LHCN-M2 (cell line): ENCODE measurements around the gene MEGF9. TPM values are rescaled to one million over a fixed set of nuclear protein-coding genes. Genes with fewer than 3 reads are reported as not detected.

Experiments
- DNase-seq: peaks from one replicate; pipeline ENCODE4 v3.0.0-alpha.2; 2012; ENCODE audit warnings: low read depth
- total RNA-seq: library from RNA; depleted of rRNA; stranded (reverse); fragments of >200 nt; gene quantifications from 2 replicates; pipeline ENCODE4 v1.2.3, GENCODE V29; 2014

The MEGF9 gene
- total RNA-seq, 1 experiment from 2014 or later: 9.4 TPM

DNA sequence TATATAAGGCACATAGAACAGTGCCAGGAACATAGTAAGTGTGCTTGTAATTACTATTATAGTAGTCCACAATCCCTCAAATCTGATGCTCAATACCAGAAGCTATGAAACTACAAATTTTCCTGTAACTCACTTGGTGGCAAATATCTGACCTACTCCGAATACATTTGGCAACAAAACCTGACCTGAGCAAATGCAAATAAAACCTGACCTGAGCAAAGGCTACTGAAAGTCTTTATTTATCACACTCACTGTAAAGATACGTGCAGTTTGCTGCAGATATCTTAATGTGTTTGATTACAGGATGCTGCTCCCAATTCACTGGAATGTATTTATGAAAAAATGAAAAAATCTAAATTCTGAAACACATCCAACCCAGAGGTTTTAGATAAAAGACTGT, 7.1 kb downstream of the MEGF9 start:
- no peak for DNase-seq

DNA sequence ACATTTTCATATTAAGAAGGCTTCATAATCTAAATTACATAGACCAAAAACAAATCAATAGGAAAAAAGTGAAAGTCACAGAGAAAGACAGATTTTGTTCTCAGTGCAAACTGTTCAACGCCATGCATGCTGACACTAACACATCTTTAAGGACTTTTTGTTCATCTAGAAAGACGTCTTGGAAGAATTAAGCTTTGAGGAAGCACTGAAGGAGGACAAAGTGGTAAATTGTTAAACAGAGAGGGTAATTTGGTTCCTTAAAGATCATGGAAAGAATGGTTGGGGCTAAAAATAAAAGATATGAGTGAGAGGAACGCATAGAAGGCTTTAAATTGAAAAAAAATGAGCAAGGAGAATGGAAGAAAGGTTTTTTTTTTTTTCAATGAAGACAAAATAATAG, 9.1 kb downstream of the MEGF9 start:
- DNase-seq: no peak

DNA sequence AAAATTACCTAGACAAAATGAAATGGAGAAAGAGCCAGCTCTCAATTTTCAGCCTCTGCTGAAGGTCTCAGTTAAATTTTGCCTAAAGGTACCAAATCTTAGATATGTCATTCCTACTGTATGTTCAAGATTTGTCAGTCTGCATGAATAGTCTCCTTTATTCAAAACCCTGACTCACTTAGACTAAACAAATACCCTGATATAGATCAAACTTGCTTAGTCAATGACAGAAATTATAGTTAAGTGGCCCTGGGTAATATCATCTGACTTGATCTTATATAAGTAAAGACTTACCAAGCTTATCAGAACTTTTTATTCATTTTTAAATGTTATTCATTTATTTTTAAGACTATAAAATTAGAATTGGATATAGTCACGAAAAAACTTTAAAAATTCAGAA, 12.2 kb downstream of the MEGF9 start:
- no peak for DNase-seq

DNA sequence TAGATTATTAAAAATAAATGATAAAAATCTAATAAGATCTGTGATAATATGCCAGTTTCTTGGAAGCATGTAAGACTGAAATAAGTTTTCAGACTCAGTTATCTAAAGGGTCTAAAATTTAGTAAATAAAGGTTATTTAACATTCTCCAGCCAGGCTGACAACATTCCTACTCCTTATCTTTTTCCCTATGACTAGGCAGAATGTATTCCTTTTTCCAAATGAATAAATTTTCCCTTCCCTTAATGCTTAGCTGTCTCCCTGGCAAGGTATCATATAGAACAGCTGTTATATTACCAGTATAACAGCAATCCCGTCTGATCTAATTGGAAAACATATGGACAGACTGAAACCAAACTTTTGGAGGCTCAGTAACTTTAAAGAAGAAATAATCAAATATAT, 13.0 kb downstream of the MEGF9 start:
- no peak for DNase-seq

DNA sequence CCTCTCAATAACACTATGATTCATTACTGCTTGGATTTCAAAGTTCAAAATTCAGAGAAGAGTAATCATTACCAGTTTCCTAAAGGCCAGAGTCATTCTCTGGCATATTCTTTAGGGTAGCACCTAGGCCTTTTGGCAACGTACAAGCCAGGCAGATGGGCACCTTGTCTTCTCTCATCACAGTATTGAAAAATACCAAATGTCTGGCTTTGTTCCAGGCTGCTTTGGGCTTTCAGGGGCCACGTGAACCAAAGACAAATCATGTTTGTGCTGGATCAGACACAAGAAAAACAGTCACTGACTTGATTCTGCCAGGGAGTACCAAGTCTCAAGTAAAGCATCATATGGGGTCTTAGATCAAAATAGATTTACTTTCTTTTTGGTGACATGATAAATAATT, 15.5 kb downstream of the MEGF9 start:
- peak; percentile 25 for DNase-seq

DNA sequence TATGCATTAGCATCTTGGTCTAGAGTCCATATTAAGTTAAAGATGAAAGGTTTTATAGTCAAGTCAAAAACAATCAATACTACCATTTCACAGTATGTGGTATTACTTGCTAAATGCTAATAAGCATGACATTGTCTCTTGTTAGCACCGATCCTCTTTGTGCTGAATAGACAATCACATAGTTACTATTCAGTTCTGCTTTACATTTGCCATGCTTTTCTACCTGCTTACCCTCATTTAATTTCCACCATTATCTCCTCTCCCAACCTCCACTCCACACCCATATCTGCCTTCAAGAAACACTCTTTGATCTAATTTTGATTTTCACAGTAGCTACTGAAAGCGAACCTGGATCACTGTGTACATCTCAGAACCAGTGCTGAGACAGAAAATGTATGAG, 16.8 kb downstream of the MEGF9 start:
- DNase-seq: no peak

DNA sequence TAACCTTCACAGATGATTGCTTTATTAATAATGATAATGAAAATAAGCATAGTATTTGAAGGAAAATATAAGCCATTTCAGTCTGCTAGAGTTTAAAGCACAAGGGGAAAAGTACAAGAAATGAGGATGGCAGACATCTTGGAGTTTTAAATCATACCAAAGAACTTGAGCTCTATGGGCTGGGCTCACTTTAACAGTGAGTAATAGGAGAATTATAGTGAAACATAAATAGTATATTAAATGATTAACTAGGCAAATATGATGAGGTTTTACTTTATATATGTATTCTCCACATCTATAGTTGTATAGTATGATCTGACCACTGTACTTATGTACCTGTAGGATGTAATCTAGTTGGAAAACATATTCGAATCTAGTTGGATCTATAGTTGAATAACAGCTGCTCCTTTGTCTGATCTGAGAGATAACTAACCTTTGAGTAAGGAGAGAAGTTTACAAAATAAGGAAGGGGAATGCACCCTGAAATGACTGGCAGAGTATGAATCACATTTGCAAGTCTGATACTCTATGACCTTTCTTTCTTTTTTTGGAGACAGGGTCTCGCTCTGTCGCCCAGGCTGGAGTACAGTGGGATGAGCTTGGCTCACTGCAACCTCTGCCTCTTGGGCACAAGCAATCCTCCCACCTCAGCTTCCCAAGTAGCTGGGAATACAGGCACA, 17.6 kb downstream of the MEGF9 start:
- DNase-seq: peak; percentile 44

DNA sequence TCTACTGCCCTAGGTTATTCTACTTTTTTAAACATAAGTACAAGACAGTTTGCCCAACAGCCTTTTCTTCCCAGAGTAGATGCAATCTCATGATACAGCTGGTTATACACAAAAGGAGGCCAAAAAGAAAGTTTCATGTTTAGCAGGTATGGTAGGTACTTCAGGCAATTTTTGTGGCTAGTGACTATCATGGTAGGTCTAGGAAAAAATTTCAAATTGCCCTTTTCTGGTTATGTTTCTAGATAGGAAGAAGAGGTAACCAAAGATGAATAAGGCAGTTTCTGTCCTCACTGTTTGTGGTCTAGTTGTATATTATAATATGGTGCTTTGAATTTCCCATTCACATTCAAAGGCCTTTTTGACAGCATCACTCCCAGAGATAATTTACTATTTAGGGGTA, 19.7 kb downstream of the MEGF9 start:
- no peak for DNase-seq

DNA sequence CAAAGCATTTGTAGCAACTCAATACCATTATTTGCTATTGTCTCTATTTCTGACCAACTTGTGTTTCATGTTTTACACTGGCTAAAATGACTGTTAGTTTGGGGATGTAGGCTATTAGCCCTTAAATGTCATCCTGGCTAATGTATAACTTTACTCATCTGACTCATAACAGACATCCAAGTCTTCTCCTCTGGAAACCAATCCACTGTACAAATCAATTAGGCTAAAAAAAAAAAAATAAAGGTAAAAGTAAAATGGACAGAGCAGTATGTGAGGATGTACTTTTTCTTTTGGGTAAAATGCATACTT, 20.6 kb downstream of the MEGF9 start:
- no peak for DNase-seq

DNA sequence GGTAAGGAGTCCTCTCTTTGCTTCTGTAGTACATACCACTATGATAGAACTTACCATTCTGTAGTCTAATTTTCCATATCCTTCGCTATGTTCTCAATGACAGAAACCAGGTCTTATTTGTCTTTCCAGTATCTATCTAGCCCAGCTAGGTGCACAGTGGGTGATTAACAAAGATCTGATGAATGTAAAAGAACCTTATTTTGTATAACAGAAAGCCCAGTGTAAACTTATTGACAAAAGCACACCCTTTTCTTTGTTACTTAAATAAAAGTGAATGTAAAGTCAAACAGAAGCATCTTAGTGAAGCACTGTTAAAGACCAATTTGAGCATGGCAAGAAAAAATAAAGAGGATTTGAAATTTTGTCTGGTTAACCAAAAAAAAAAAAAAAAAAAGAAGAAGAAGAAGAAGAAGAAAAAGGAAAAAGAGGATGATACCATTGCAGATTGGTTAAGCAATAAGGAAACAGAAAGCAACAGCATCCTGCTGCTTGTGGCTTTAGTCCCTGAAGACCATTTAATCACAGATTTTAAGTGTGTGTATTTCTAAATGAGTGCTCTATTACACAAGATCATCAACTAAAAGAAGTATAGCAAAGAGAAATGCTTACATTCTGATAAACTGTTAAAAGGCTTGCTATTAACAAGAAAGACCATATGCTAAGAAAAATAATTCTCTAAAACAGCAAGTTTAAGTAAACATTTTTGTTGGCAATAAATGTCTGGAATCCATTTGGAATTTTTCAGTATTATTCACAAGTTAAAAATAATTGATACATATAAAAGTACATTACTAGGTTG, 21.2 kb downstream of the MEGF9 start:
- peak; percentile 68 for DNase-seq

DNA sequence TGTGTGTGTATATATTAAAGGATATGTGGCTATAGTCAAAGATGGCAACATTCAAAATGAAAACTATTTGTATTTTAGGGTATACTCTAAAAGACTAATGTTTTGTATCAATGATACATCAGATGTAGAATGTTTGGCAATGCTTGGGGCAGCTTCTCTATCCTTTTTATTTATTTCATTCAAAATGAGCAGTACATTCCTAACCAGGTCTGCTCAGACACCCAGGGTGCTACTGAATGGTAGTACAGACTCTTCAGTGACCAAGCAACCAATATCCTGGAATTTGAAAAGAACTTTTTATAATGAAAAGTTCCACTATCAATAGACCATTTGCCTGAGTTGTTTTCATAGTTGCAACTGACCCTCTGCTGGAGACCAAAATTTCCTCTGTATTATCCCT, 23.9 kb downstream of the MEGF9 start:
- no peak for DNase-seq

DNA sequence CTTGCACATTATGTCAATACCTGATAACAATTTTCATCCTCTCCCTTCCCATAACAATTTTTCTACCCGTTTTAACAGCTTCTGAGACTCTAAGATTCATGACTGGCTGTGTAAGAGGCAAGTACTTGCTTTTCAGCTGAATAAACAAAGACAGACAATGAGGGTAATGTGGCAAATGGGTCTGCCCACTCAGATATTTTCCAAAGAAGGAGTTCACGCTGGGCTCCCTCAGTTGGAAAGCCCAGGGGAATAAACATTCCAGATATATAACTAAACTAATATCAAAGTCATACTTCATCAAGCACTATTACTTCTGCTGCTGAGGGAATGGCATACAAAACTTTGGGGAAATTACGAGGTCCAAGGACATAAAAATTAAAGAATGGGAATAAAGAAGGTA, 24.4 kb downstream of the MEGF9 start:
- peak; percentile 87 for DNase-seq

DNA sequence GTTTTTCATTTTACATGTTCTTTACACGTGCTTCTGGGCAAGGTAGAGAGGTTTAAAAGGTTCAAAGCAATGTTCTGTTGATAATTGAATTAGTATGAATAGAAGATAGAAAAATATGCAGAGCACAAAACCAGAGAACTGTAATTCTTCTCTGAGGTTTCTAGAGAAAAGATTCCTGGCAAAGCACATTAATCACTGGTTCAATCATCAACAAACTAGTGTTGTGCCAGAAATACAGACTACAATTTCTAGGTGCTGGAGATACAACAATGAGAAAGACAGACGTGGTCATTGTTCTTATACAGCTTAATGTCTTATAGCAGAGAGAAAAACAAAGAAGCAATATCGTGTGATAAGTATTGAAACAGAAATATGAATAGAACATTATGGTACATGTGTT, 25.5 kb downstream of the MEGF9 start:
- no peak for DNase-seq

DNA sequence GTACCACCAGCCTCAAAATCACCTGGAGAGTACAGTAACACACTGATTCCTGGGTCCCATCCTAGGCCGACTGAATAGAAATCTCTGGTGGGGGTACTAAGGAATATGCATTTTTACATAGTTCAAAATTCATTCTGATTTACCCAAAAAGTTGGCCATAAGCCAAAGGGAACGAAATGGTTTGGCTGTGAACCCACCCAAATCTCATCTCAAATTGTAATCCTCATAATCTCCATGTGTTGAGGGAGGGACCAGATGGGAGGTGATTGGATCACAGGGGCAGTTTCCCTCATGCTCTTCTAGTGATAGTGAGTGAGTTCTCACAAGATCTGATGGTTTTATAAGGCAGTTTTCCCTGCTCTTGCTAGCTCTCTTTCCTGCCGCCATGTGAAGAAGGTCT, 31.1 kb downstream of the MEGF9 start:
- no peak for DNase-seq

DNA sequence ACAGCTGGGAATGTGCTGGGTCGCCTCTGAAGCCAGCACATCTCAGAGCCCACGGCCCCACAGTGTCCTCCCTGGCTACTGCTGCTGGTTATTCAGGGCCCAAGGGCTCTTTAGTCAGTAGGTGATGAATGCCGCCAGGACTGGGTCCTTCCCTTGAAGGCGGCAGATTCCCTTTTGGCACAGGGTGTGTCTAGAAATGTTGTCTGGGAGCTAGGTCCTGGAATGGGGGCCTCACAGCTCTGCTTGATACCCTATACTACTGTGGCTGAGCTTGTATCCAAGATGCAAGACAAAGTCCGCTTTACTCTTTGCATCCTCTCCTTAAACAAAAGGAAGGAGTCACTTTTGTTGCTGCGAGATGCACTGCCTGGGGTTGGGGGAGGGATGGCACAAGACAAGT, 33.1 kb downstream of the MEGF9 start:
- DNase-seq: no peak

DNA sequence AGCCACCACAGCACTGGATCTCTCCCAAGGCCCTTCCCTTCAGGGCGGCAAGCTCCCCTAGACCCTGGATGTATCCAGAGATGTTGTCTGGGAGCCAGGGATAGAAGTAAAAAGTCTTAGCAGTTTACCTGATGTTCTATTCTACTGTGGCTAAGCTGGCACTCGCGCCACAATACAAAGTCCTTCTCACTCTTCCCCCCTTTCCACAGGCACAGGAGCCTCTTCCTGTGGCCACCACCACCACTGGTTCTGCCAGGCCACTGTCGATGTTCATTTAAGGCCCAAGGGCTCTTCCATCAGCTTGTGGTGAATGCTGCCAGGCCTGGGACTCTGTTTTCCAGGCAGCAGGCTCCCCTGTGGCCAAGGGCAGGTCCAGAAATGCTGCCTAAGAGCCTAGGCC, 33.7 kb downstream of the MEGF9 start:
- DNase-seq: no peak

DNA sequence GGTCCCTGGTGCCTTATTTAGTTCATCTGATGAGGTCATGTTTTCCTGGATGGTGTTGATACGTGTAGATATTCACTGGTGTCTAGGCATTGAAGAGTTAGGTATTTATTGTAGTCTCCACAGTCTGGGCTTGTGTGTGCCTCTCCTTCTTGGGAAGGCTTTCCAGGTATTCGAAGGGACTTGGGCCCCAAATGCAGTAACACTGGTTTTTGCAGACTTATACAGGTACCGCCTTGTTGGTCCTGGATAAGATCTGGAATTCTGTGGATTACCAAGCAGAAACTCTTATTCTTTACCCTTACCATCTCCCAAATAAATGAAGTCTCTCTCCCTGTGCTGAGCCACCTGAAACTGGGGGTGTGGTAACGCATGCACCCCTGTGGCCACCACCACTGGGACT, 34.1 kb downstream of the MEGF9 start:
- no peak for DNase-seq

DNA sequence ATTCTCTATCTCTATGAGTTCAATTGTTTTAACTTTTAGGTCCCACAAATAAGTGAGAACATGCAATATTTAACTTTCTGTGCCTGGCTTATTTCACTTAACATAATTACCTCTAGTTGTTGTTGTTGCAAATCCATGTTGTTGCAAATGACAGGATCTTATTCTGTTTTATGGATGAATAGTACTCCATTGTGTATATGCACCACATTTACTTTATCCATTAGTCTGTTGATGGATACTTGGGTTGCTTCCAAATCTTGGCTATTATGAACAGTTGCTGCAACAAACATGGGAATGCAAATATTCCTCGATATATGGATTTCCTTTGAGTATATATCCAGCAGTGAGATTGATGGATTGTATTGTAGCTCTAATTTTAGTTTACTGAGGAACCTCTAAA, 36.3 kb downstream of the MEGF9 start:
- DNase-seq: no peak

DNA sequence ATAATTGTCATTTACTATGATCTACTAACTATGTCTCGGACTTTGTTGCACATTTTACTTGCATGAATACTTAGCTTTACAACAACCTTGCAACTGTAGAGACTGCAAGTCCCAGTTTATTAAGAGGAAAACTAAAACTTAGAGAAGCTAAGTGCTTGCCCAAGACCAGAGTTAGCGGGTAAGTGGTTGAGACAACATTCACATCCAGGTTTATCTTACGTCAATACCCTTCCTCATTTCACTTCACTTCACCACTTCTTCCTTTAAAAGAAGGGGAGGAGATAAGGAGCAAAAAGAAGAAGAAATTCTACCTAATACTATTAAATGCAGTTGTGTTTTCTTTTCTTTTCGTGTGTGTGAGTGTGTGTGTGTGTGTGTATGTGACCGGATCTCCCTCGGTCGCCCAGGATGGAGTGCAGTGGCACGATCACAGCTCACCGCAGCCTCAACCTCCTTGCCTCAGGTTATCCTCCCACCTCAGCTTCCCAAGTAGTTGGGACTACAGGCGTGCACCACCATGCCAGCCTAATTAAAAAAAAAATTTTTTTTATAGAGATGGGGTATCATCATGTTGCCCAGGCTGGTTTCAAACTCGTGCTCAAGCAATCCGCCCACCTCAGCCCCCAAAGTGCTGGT, 37.4 kb downstream of the MEGF9 start:
- DNase-seq: no peak

DNA sequence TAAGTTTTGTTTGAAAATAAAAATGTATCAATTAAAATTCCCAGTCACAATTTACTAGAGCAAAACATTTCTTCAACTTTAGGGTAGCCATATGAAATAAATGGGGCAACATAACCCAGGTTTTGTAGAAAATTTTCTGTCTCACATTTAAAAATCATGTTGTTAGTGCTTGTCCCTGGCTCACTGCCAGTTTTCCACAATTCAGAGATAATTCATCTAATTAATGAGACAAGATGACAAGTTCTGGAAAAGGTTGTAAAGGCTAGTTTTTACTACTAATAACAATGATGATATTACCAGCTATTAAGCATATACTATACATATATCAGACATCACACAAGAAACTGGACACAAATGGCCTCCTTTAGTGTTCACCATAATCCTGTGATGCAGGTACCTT, 45.9 kb downstream of the MEGF9 start:
- DNase-seq: no peak

DNA sequence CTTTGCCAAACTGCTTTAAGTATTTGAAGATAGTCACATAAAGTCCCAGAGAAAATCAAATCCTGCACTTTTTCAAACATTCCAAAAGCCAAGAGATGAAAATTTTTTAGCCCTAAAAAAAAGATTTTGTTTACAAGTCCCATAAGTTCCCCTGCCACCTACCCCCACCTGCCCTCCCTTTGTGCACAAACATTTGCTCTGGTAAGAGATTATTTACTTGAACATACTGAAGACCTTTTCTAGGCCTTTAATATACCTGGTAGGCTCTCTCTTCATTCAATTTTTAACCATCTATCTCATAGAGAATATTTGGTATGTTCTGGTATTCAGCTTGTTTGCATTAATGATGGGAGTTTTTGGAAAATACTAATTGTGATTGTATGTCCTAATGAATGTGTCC, 50.3 kb downstream of the MEGF9 start:
- no peak for DNase-seq

DNA sequence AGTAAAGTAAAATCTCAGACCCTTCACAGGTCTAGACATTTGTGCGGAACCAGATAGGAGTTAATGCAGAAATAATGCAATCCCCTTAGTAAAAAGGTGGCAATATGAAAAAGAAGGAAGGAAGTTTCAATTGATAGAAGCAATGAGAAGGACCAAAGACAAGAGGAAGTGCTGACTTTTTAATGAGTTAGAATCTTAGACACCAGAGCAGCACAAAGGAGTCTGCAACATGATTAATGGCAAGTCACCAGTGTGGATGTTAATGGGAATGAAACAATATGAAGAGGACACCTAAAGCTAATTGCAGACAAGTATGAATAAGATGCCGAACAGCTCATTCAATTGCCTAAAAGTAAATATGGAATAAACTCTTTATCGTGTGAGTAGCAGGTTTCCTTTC, 50.9 kb downstream of the MEGF9 start:
- DNase-seq: no peak

DNA sequence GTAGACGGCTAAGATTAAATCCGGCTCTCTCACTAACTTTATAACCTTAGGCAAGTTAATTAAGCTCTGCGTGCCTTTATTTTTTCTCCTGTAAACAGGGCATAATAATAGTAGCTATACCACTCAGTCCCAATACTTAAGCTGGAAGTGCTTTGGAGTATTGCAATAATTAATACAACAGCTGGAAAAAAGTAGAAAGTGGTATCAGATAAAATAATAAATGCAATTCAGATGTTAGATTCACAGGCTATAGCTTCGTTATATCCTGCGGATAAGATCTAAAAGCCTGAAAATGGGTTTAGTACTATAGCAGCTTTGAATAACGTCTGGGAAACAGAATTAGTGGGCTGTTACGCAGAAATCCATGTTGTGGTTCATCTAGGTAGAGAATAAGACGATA, 51.8 kb downstream of the MEGF9 start:
- no peak for DNase-seq
